GM18517 (cell line): ENCODE measurements around the gene MLXIP.

Experiments used
- ATAC-seq: cut with Tn5 transposase; IDR thresholded peaks from one replicate; pipeline ENCODE4 v1.9.1; 2021; ENCODE audit warnings: mild to moderate bottlenecking, moderate library complexity; ENCODE audit not compliant: unreplicated experiment

MLXIP gene

GRCh38 chr12:122124370-122124769 lies 45.8 kb downstream of the MLXIP start:
- ATAC-seq: no peak

GRCh38 chr12:122125452-122126341 lies 47.1 kb downstream of the MLXIP start:
- ATAC-seq: no peak

DNA sequence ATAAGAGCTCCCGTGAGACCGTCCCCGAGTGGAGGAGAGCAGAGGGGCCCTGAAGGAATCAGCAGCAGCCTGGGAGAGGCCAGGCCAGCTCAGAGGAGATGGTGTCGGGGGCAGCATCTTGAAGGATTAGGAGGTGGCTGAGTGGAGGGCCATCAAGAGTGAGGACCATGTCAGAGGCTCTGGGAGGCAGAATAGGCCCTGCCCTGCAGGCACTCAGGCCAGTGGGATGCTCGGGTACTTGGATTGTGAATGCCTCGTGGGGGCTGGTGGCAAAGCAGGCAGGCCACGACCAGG lies 47.7 kb downstream of the MLXIP start:
- ATAC-seq: no peak

DNA sequence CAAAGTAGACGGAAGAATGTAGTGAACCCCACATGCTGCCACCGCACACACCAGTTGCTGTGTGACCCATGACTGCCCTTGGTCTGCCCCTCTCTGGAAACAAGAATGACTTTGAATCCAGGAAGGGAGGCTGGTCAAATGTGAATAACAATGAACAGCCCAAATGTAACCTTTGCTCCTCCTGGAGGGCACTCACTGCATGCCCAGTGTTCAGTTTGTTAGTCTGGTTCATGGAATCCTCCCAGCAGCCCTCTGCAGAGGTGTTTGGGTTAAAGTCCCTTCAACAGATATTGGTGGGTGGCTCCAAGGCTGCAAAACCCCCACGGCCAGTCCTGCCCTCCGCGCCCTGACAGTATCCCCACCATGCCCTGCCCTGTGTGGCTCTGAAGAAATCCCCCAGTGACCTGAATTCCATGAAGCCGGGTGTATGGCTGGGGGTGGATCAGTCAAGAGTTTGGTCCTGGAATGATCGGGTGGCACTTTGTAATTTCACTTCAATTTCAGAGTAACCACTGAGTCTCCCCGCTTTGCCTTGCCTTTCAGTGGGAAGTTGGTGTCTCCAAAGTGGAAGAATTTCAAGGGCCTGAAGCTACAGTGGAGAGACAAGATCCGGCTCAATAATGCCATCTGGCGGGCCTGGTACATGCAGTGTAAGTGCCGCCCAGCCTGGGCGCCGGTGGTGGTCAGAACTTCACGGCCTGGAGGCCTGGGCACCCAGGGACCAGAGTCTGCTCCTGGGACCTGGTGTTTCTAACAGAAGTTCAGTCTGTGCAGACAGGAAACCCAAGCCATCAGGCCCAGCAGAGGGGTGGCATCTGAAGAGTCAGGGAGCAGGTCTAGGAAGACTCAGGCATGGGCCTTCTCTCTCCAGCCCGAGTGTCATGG lies 48.4 kb downstream of the MLXIP start:
- no peak for ATAC-seq

DNA sequence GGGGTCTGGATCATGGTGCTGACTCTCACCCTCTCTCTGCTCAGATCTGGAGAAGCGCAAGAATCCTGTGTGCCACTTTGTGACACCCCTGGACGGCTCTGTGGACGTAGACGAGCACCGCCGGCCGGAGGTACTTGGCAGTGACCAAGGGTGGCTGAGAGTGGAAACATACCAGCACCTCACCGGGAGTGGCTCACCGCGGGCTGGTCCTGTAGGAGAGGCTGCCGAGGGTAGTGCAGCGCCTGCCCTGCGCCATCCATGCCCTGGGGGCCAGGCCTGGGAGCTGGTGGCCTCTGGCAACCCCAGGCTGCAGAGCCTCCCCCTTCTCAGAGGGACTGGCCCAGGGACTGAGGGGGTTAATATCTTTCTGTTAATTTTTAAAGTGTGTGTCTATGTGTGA lies 49.3 kb downstream of the MLXIP start:
- ATAC-seq: no peak

DNA sequence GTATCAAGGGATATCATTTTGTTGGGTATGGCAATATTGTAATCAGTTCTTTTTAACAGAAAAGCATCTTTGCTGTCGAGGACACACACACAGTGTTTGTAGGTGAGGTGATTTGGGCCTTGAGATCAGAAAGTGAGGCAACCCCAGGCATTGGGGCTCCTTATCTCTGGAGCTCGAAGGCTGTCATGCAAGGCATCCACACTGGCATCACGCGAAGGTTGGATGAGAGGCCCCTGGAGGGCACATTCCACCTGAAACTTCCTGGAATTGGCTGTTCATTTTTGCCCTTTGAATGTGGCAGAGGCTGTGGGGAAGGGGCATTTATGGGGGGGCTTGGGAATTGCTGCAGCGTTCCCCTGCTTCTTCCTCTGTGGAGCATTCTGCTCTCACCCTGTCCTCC lies 49.9 kb downstream of the MLXIP start:
- ATAC-seq: no peak

- no peak for ATAC-seq
These were observed 50.6 kb downstream of the MLXIP start for GRCh38 chr12:122129131-122129530.

- ATAC-seq: no peak
These were observed 51.6 kb downstream of the MLXIP start for GRCh38 chr12:122130150-122130549.

DNA sequence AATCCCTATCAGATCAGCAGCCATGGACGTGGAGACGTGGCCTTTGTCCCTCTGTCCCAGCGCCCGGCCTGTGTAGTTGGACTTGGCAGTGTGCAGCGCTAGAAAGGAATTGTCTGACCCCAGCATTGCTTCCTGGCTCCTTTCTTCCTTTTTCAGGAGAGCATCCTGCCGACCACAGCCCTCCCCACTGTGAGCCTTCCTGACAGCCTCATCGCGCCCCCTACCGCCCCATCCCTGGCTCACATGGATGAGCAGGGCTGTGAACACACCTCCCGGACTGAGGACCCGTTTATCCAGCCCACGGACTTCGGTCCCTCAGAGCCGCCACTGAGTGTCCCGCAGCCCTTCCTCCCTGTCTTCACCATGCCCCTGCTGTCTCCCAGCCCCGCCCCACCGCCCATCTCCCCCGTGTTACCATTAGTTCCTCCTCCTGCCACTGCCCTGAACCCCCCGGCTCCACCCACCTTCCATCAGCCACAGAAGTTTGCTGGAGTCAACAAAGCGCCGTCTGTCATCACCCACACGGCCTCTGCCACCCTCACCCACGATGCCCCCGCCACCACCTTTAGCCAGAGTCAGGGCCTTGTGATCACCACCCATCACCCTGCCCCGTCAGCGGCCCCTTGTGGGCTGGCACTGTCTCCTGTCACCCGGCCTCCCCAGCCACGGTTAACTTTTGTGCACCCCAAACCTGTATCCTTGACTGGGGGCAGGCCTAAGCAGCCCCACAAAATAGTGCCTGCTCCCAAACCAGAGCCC lies 54.8 kb downstream of the MLXIP start:
- ATAC-seq: no peak

- ATAC-seq: no peak
These were observed 57.0 kb downstream of the MLXIP start for GRCh38 chr12:122135437-122136031.

GRCh38 chr12:122137229-122137628 lies 58.7 kb downstream of the MLXIP start:
- ATAC-seq: no peak

DNA sequence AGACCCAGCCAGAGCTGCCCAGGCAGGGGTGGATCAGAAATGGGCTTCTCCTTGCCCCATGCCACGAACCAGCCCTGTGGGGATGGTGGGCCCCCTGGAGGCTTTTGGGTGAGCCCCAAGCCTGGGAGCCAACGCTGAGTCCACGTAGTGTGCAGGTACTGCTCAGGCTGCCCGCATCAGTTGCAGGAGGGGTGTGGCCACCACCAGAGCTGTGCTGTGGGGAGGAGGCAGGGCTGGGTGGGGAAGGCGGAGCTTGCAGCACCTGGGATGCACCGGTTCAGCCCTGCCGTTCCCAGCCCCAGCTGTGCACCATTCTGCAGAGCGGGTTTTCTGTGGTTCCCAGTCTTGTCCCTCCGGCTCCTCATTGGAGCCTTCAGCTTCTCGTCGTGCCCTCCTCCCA lies 59.1 kb downstream of the MLXIP start:
- no peak for ATAC-seq

DNA sequence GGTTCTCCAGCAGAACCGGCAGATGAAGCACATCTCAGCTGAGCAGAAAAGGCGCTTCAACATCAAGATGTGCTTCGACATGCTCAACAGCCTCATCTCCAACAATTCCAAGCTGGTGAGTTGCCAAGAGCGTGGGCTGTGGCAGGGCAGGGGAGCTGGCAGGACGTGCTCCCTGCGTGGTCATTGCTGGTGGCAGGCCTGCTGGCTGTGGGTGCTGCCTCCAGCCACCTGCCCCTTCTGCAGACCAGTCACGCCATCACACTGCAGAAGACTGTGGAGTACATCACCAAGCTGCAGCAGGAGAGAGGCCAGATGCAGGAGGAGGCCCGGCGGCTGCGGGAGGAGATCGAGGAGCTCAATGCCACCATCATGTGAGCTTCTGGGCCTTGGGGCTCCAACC lies 59.6 kb downstream of the MLXIP start:
- ATAC-seq: no peak

GRCh38 chr12:122138616-122139015 lies 60.1 kb downstream of the MLXIP start:
- no peak for ATAC-seq

- ATAC-seq: no peak
These were observed 60.7 kb downstream of the MLXIP start for GRCh38 chr12:122139266-122139665.

- ATAC-seq: no peak
These were observed 61.4 kb downstream of the MLXIP start for GRCh38 chr12:122139941-122140340.

DNA sequence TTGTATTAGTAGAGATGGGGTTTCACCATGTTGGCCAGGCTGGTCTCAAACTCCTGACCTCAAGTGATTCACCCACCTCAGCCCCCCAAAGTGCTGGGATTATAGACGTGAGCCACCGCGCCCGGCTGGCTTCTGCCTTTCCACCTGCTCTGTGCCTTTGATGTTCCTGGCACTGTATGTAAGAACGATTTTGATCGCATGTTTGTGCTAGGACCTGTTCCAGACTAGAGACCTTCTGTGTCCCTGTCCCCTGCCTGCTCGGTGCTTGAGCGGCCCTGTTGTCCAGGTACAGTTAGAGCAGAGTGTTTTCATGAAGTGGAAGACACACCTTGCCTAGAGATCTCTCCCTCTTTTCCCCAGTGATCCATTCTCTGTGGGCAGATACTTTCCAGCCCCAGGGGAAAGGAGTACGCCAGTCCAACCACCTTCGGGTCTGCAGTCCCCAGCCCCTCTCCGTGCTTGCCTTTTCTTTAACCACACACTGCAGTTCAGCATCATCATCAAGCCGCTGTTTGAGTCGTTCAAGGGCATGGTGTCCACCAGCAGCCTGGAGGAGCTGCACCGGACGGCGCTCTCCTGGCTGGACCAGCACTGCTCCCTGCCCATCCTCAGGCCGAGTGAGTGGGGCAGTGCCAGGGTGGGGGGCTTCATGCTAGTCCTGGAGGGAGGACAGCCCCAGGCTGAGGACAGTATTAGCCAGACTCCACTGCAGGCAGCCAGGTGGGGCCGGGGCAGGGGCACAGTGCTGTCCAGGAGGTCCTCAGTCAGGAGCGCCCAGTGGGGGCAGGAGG lies 62.1 kb downstream of the MLXIP start:
- ATAC-seq: no peak

DNA sequence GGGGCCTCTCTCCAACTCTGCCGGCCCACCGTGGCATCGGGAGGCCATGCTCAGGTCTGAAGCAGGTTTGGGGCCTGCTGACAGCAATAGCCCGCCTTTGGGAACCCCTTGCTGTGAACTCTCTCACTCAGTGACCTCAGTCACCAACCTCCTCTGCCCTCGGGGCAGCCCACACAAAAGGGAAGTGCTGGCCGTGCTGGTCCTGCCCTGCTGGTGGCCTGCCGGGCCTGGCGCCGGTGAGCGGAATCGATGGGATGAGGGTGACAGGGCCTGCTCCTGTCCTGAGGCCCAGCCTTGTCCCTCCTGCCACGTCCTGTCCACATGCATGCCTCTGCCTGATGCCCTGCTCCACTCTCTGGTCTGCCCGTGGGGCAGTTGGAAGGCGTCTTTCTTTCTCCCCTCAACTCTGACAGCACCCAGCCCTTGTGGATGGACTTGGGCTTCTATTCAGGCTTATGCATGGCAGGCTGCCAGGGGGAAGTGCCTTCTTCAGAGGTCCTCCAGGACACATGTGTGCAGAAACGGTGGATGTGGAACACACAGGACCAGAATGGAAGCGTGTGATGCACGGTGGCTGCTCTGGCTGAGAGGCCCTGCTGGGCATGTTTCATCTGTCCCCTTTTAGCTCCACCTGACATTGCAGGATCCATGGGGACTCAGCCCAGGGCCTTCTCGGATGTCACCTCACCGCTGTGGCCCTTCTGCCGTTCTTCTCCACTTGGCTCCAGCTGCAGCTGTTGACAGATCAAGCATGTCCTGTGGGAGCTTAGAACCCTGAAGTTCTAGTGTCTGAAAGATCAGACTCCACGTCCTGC lies 63.6 kb downstream of the MLXIP start:
- ATAC-seq: no peak

DNA sequence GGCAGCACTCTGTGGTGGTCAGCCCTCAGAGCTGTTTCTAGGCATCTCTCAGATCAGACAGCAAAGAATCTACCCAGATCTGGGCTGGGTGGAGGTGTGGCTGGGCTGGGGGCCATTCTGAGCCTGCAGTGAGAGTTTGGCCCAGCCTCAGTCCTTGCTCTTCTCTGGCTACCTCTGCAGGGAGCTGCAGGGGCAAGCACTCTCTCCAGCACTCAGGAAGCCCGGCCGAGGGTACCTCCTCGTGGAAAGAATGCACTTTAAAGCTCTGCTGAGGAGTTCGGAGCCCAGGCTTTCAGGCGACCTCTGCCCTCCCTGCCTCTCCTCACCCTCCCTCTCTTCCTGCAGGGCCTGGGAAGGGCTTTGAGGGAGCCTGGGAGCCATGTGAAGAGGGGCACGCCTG lies 64.3 kb downstream of the MLXIP start:
- no peak for ATAC-seq
